Adrenal gland (tissue), 12 donors: ENCODE results near the gene TNIK. TPM values are rescaled to one million over a fixed set of nuclear protein-coding genes. Genes with fewer than 3 reads are reported as not detected.
A peak's percentile ranks its signal among the peaks of the same experiment; 100 is the strongest.

Source experiments
- DNase-seq, 7 donors: peaks; one replicate each; pipeline ENCODE4 v3.0.0-alpha.2; 2019 to 2020
- H3K27ac ChIP-seq, 5 donors: fragments of 200-600 bp; sonication (generic) in 4 of 5; 1 replicate in 3 of 5; 2 replicates in 2 of 5; pipeline versions ENCODE4 v1.5.1 to v1.8.0; 2016 to 2020; ENCODE audit warnings: mild to moderate bottlenecking in 1 of 5
- H3K27me3 ChIP-seq: fragments of 200-600 bp; 2 replicates; pipeline ENCODE4 v1.8.0; 2021
- H3K36me3 ChIP-seq, 2 donors: fragments of 200-600 bp; replicated peaks in 1 of 2; 1 replicate in 1 of 2; 2 replicates in 1 of 2; pipeline versions ENCODE4 v1.5.1 to v1.8.0; 2018 to 2022
- H3K4me1 ChIP-seq, 2 donors: fragments of 200-600 bp; replicated peaks in 1 of 2; 1 replicate in 1 of 2; 2 replicates in 1 of 2; pipeline versions ENCODE4 v1.5.1 to v1.8.0; 2018 to 2021
- H3K4me3 ChIP-seq, 4 donors: fragments of 200-600 bp; sonication (generic) in 3 of 4; one replicate each; pipeline ENCODE4 v1.5.1; 2016 to 2018
- H3K9me3 ChIP-seq, 3 donors: fragments of 200-600 bp; sonication (generic) in 1 of 3; replicated peaks in 1 of 3; 1 replicate in 2 of 3; 2 replicates in 1 of 3; pipeline versions ENCODE4 v1.5.1 to v1.8.0; 2016 to 2021
- POLR2A ChIP-seq, 2 donors: fragments of 450-650 bp; IDR thresholded peaks; one replicate each; pipeline ENCODE4 v1.6.1; 2017; ENCODE audit warnings: antibody characterized with exemption in 2 of 2, mild to moderate bottlenecking in 2 of 2, moderate library complexity in 1 of 2
- WGBS, 4 donors: extraction: QIAGEN DNeasy Blood & Tissue Kit in 2 of 4; methylation state at CpG; one replicate each; pipeline versions ENCODE4 v1.1.5 to v1.1.7; 2013 to 2017; 5-methylcytosine and 5-hydroxymethylcytosine counted together
- intact Hi-C, 2 donors: fragments of 100-400 bp; cut with DNase I; formaldehyde crosslinking; loops; one replicate each; pipeline versions ENCODE4 v1.14.1 to v1.15.0; 2022 to 2023
- polyA plus RNA-seq, 3 donors: library from polyadenylated mRNA; stranded (reverse); fragments of 200-250 nt in 2 of 3; fragments of 350-450 nt in 1 of 3; fragmentation: Illumina TruSeq in 1 of 3; extraction: RNeasy Lipid Tissue Mini Kit (QIAGEN cat#74804) in 1 of 3; gene quantifications; one replicate each; pipeline ENCODE4 v1.2.3, GENCODE V29; 2013 to 2014
- total RNA-seq, 9 donors: library from RNA; depleted of rRNA in 4 of 9; stranded (reverse); fragments of >200 nt in 4 of 9; fragments of 120-200 nt in 1 of 9; fragmentation: NEBNext Ultra II Directional in 1 of 9; extraction: Animal tissue kit (Norgen Biotek cat#: 25700) in 1 of 9; gene quantifications; one replicate each; pipeline versions ENCODE4 v1.1.0 to v1.2.4, GENCODE V29; 2013 to 2023
- TF ChIP-seq, protein P1 (sequence below), 6 experiments: fragments of 450-650 bp in 4 of 6; fragments of 200-600 bp in 2 of 6; sonication (generic) in 1 of 6; IDR thresholded peaks; 1 replicate in 5 of 6; 2 replicates in 1 of 6; pipeline versions ENCODE4 v1.5.1 to v1.8.0; 2016 to 2021; ENCODE audit warnings: antibody characterized with exemption in 6 of 6, mild to moderate bottlenecking in 2 of 6, moderate library complexity in 1 of 6
- donor health status: healthy with polysubstance abuse.
- donor health status: Bipolar disorder and iron deficiency.
- donor health status: DM: yes; HTN: yes; CAD: no.
- donor health status: DM: no; HTN: no; CAD: no.
- donor health status: DM: no; HTN: no; CAD: no.
- donor health status: DM: yes; HTN: yes; CAD: no.

Gene TNIK
- total and polyA plus RNA-seq, 12 donors, result 4.9 to 33.1 (median 10.7) TPM

GRCh38 chr3:171357721-171358120 is 102.5 kb downstream of the TNIK start:
- DNase-seq, result no peak
- Histone ChIP-seq H3K4me3 (no peak overlapping the region), H3K4me1 (peaks cover 6 to 13% of the 10 kb centered on the region in 2 donors), H3K36me3 (no peaks in the 10 kb centered on the region), H3K9me3 (no peaks in the 10 kb centered on the region), H3K27ac (no peak overlapping the region), H3K27me3 (no peaks in the 10 kb centered on the region)
- intact Hi-C loops, result no loop called here
- 88 to 94% (median 91%) methylated on average over 8 of the region's 8 CpGs for WGBS, 4 donors
- TF ChIP-seq POLR2A (IDR thresholded peaks at IDR 0.05), result no peak
- TF ChIP-seq, protein P1, sequence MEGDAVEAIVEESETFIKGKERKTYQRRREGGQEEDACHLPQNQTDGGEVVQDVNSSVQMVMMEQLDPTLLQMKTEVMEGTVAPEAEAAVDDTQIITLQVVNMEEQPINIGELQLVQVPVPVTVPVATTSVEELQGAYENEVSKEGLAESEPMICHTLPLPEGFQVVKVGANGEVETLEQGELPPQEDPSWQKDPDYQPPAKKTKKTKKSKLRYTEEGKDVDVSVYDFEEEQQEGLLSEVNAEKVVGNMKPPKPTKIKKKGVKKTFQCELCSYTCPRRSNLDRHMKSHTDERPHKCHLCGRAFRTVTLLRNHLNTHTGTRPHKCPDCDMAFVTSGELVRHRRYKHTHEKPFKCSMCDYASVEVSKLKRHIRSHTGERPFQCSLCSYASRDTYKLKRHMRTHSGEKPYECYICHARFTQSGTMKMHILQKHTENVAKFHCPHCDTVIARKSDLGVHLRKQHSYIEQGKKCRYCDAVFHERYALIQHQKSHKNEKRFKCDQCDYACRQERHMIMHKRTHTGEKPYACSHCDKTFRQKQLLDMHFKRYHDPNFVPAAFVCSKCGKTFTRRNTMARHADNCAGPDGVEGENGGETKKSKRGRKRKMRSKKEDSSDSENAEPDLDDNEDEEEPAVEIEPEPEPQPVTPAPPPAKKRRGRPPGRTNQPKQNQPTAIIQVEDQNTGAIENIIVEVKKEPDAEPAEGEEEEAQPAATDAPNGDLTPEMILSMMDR (IDR thresholded peaks at IDR 0.05), result no peak

DNA sequence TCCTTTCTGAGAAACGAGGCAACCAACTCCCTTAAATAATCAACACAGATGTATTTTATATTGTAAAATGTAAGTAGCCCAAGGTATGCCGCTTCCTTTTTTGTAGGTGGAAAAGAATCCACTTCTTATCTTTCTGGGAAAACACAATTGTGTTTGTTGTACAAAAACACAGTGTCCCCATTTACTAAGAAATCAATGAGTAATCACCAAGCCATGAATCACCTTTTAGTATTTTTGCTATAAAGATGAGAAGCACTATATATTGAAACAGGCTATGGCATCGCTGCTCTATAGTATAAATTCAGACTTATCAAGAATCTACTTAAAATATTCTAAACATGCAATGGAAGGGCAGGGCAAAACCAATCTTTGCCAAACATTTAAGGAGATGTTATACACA is 104.0 kb downstream of the TNIK start:
- Histone ChIP-seq H3K27ac (no peak overlapping the region), H3K36me3 (no peaks in the 10 kb centered on the region), H3K4me3 (no peak overlapping the region), H3K27me3 (no peaks in the 10 kb centered on the region), H3K4me1 (peaks cover 6 to 13% of the 10 kb centered on the region in 2 donors), H3K9me3 (no peaks in the 10 kb centered on the region)
- intact Hi-C loops, result no loop called here
- DNase-seq, result no peak
- no peak for TF ChIP-seq POLR2A (IDR thresholded peaks at IDR 0.05)
- TF ChIP-seq, protein P1 (IDR thresholded peaks at IDR 0.05), result no peak
- 87 to 94% (median 92%) methylated on average over 3 of the region's 3 CpGs for WGBS, 4 donors

DNA sequence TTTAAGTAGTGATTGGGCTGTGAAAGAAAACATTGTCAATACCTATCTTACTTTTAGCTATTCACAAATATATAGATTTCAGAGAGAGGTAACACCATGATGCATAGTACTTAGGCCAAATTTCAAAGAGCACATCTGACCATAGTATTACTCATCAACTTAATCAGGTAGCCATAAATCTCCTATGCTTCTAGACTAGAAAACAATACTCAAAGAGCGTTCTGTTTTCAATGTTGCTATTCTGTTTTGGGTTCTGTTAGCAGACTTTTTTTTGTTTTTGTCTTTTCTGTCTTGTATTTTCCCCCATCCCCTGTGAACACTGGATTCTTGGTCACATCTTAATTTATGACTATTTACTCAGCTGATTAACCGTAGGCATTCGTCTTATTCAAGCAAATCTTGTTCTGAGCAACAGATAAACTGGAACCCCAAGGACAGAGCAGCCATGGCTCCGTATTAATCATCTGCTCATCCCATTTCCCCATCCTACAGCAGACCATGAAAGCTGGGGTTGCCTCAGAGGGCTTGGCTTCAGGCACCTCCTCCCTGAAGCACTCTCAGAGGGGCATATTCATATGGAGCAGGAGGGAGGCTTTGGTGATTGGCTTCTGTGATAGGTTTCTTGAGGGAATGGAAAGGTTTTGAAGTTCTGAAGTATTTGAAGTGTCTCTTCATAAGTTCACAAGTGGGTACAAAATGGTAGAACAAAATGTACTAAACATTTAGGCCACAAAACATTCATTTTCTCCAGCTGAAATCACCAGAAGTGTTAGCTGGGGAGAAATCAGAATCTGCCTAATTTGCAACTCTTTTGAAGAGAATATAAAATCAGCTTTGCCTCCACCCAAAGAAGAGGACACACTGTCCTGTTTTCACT is 105.3 kb downstream of the TNIK start:
- no peak for TF ChIP-seq POLR2A (IDR thresholded peaks at IDR 0.05)
- no peaks in the 10 kb centered on the region for H3K9me3 ChIP-seq
- H3K4me1 ChIP-seq, result peaks cover 6 to 13% of the 10 kb centered on the region in 2 donors
- no peaks in the 10 kb centered on the region for H3K27me3 ChIP-seq
- no peak overlapping the region for H3K27ac ChIP-seq
- H3K4me3 ChIP-seq, result no peak overlapping the region
- intact Hi-C loops, result no loop called here
- peak in 3 of 7 donors; percentile 37 to 56 (median 48) for DNase-seq
- no peaks in the 10 kb centered on the region for H3K36me3 ChIP-seq
- WGBS, 4 donors, result 40 to 50% (median 45%) methylated on average over 4 of the region's 4 CpGs

DNA sequence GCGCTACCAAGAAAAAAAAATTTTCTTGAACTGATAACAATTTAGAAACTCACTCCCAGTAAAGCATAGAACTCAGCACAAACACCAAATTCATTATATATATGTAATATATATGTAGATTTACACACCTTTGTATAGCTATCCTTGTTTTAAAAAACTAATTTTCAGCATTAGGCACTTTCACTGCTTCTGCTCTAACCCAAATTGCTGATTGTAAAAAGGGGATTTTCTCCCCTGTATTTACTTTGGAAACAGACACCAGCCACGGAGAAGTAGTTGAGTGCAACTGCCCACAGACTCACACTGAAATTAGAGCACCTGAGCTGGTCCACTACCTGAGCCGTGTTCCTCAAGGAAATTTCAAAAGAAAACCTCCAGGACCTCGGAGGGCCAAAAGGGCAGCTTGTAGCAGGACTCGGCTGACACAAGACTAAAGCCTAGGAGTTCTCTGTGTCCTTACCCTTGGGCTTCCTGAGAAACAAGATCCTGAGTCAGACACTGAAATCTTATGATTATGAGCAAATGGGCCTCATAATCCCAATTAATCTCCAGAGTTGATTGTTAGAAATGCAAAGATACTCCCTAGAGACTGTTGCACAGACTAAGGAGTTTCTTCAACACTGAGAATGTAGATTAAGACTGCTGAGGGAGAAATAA is 106.0 kb downstream of the TNIK start:
- H3K4me1 ChIP-seq, result peaks cover 6 to 13% of the 10 kb centered on the region in 2 donors
- no peak overlapping the region for H3K27ac ChIP-seq
- H3K4me3 ChIP-seq, result no peak overlapping the region
- DNase-seq, result no peak
- H3K27me3 ChIP-seq, result no peaks in the 10 kb centered on the region
- intact Hi-C loops, result no loop called here
- TF ChIP-seq POLR2A (IDR thresholded peaks at IDR 0.05), result no peak
- TF ChIP-seq, protein P1 (IDR thresholded peaks at IDR 0.05), result no peak
- H3K9me3 ChIP-seq, result no peaks in the 10 kb centered on the region
- no peaks in the 10 kb centered on the region for H3K36me3 ChIP-seq
- 89 to 96% (median 94%) methylated on average over 5 of the region's 5 CpGs for WGBS, 4 donors
